H1 (cell line): ENCODE data around the gene ZNF135. TPM values are rescaled to one million over a fixed set of nuclear protein-coding genes. Genes with fewer than 3 reads are reported as not detected.

ENCODE experiments used
- CEBPB ChIP-seq: IDR thresholded peaks from 2 replicates; pipeline ENCODE4 v1.6.1; 2012; ENCODE audit warnings: low read depth, low read length
- SIRT6 ChIP-seq: IDR thresholded peaks from one replicate; pipeline ENCODE4 v1.7.1; 2012; ENCODE audit warnings: low read length, inconsistent platforms
- polyA plus RNA-seq, 7 experiments: library from polyadenylated mRNA; depleted of rRNA in 3 of 7; stranded (reverse) in 5 of 7; unstranded in 2 of 7; fragments of >200 nt in 5 of 7; fragments of 200-250 nt in 2 of 7; gene quantifications; 1 replicate in 5 of 7; 2 replicates in 1 of 7; 4 replicates in 1 of 7; pipeline versions ENCODE4 v1.2.1 to v1.2.3, GENCODE V29; 2011 to 2013; ENCODE audit warnings: missing spikeins in 2 of 7, mixed read lengths in 2 of 7
- total RNA-seq: library from RNA; stranded (reverse); fragmentation: NEBNext Ultra II Directional; extraction: Animal tissue kit (Norgen Biotek cat#: 25700); gene quantifications from 2 replicates; pipeline ENCODE4 v1.2.1, GENCODE V29; 2021

Gene ZNF135
- total and polyA plus RNA-seq, 2 of the 8 experiments (the other 6 are each of a cell fraction or from before 2014, with no cell fraction given) = 5.2 to 7.9 TPM

DNA sequence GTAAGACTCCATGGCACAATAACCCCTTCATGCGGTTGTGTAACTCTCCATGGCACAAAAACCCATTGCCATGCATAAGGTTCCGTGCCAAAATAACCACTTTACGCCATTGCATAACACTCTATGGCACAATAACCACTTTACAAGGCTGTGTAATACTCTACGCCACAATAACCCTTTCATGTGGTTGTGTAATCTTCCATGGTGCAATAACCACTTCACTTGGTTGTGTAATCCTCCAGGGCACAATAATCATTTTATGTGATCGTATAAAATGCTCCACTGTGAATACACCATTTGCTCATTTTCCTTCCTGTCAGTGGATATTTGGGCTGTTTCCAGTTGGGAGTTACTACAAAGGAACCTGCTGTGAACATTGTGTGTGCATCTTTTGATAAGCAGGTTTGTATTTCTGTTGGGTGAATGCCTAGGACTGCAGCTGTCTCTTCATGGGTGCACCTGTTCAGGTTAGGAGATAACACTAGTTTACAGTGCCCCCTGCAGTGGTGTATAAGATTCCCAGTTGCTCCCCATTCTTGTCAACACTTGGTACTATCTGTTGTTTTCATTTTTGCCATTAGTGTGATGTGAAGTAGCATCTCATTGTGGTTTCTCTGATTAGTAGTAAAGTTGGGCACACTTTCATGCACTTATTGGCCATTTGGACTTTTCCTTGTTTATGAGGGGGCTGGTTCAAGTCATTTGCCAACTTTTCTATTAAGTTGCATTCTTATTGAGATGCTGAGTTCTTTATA lies 60.1 kb downstream of the ZNF135 start (continued):
- no peak for TF ChIP-seq SIRT6
- no peak for TF ChIP-seq CEBPB

Other genes with a start within 250 kb of the ZNF135 start
- gene ZNF552, start 244.4 kb upstream of the ZNF135 start, total RNA-seq = 10.6 and 11.6 TPM in 2 replicates
- gene ZNF552, start 244.4 kb upstream of the ZNF135 start, polyA plus RNA-seq (2011; rRNA removed) = 5.9 and 8.8 TPM in 2 replicates
- gene ZNF587B, start 229.0 kb upstream of the ZNF135 start, total RNA-seq = 53.7 and 60.1 TPM in 2 replicates
- gene ZNF587B, start 229.0 kb upstream of the ZNF135 start, polyA plus RNA-seq (2011; rRNA removed) = 11.3 and 13.8 TPM in 2 replicates
- 41.5 and 42.1 TPM in 2 replicates for gene ZNF587, start 209.4 kb upstream of the ZNF135 start, total RNA-seq
- gene ZNF587, start 209.4 kb upstream of the ZNF135 start, polyA plus RNA-seq (2011; rRNA removed) = 17.4 and 18.1 TPM in 2 replicates
- gene ZNF814, start 170.2 kb upstream of the ZNF135 start, total RNA-seq = 90.7 and 90.9 TPM in 2 replicates
- gene ZNF814, start 170.2 kb upstream of the ZNF135 start, polyA plus RNA-seq (2011; rRNA removed) = 99.6 and 110 TPM in 2 replicates
- gene ZNF417, start 142.7 kb upstream of the ZNF135 start, total RNA-seq = 19.2 and 19.7 TPM in 2 replicates
- gene ZNF417, start 142.7 kb upstream of the ZNF135 start, polyA plus RNA-seq (2011; rRNA removed) = 4.4 and 5.4 TPM in 2 replicates
- gene ZNF418, start 123.9 kb upstream of the ZNF135 start, total RNA-seq = 18.5 and 18.8 TPM in 2 replicates
- gene ZNF418, start 123.9 kb upstream of the ZNF135 start, polyA plus RNA-seq (2011; rRNA removed) = 8.1 and 10.5 TPM in 2 replicates
- 13.5 and 14.2 TPM in 2 replicates for gene ZNF256, start 111.6 kb upstream of the ZNF135 start, total RNA-seq
- 5.7 and 6.1 TPM in 2 replicates for gene ZNF256, start 111.6 kb upstream of the ZNF135 start, polyA plus RNA-seq (2011; rRNA removed)
- gene C19orf18, start 84.7 kb upstream of the ZNF135 start, total RNA-seq = 0.98 and 0.99 TPM in 2 replicates
- 0.08 and 0.12 TPM in 2 replicates for gene C19orf18, start 84.7 kb upstream of the ZNF135 start, polyA plus RNA-seq (2011; rRNA removed)
- gene ZNF606, start 56.5 kb upstream of the ZNF135 start, total RNA-seq = 17.5 and 19.3 TPM in 2 replicates
- gene ZNF606, start 56.5 kb upstream of the ZNF135 start, polyA plus RNA-seq (2011; rRNA removed) = 5.2 and 10.2 TPM in 2 replicates
- 0.69 and 1.2 TPM in 2 replicates for gene ZSCAN1, start 25.3 kb upstream of the ZNF135 start, total RNA-seq
- gene ZSCAN1, start 25.3 kb upstream of the ZNF135 start, polyA plus RNA-seq (2011; rRNA removed) = 4.3 and 6.4 TPM in 2 replicates
- gene ZSCAN18, start 38.9 kb downstream of the ZNF135 start, total RNA-seq = 37.0 and 37.6 TPM in 2 replicates
- gene ZSCAN18, start 38.9 kb downstream of the ZNF135 start, polyA plus RNA-seq (2011; rRNA removed) = 41.4 and 64.7 TPM in 2 replicates
- 11.2 and 12.0 TPM in 2 replicates for gene ZNF329, start 91.5 kb downstream of the ZNF135 start, total RNA-seq
- 5.0 and 5.8 TPM in 2 replicates for gene ZNF329, start 91.5 kb downstream of the ZNF135 start, polyA plus RNA-seq (2011; rRNA removed)
- 25.1 and 27.7 TPM in 2 replicates for gene ZNF274, start 123.8 kb downstream of the ZNF135 start, total RNA-seq
- gene ZNF274, start 123.8 kb downstream of the ZNF135 start, polyA plus RNA-seq (2011; rRNA removed) = 13.3 and 14.2 TPM in 2 replicates
- 54.5 and 60.8 TPM in 2 replicates for gene ZNF544, start 169.6 kb downstream of the ZNF135 start, total RNA-seq
- 47.9 and 48.8 TPM in 2 replicates for gene ZNF544, start 169.6 kb downstream of the ZNF135 start, polyA plus RNA-seq (2011; rRNA removed)
- gene ZNF8, start 219.7 kb downstream of the ZNF135 start, total RNA-seq = 20.5 and 21.5 TPM in 2 replicates
- gene ZNF8, start 219.7 kb downstream of the ZNF135 start, polyA plus RNA-seq (2011; rRNA removed) = 9.2 and 9.8 TPM in 2 replicates
- gene ERVK3-1, start 246.1 kb downstream of the ZNF135 start, total RNA-seq = 30.6 and 31.5 TPM in 2 replicates
- 28.1 and 29.9 TPM in 2 replicates for gene ERVK3-1, start 246.1 kb downstream of the ZNF135 start, polyA plus RNA-seq (2011; rRNA removed)